Upper lobe of right lung (tissue), 1 donor: ENCODE measurements around the gene TMEM174. TPM values are rescaled to one million over a fixed set of nuclear protein-coding genes. Genes with fewer than 3 reads are reported as not detected.

Source experiments
- ATAC-seq: fragments of 200-7000 bp; cut with Tn5 transposase; one replicate; pipeline ENCODE4 v1.9.1; 2020; ENCODE audit warnings: mild to moderate bottlenecking, moderate library complexity
- DNase-seq: peaks from one replicate; pipeline ENCODE4 v3.0.0-alpha.2; 2020
- H3K27ac ChIP-seq: fragments of 200-600 bp; one replicate; pipeline ENCODE4 v1.8.0; 2022
- H3K27me3 ChIP-seq: fragments of 200-600 bp; one replicate; pipeline ENCODE4 v1.8.0; 2022; ENCODE audit warnings: mild to moderate bottlenecking
- H3K36me3 ChIP-seq: fragments of 200-600 bp; one replicate; pipeline ENCODE4 v1.8.0; 2022
- H3K4me1 ChIP-seq: fragments of 200-600 bp; one replicate; pipeline ENCODE4 v1.8.0; 2022
- H3K4me3 ChIP-seq: fragments of 200-600 bp; one replicate; pipeline ENCODE4 v1.8.0; 2022; ENCODE audit warnings: mild to moderate bottlenecking
- H3K9me3 ChIP-seq: fragments of 200-600 bp; one replicate; pipeline ENCODE4 v1.8.0; 2022
- intact Hi-C: fragments of 100-400 bp; cut with DNase I; formaldehyde crosslinking; loops from one replicate; pipeline ENCODE4 v1.11.0; 2022
- total RNA-seq: library from RNA; stranded (reverse); fragmentation: NEBNext Ultra II Directional; extraction: Animal tissue kit (Norgen Biotek cat#: 25700); gene quantifications from one replicate; pipeline ENCODE4 v1.2.1, GENCODE V29; 2021
- TF ChIP-seq, protein P1 (sequence below): fragments of 200-600 bp; IDR thresholded peaks from one replicate; pipeline ENCODE4 v1.8.0; 2022; ENCODE audit warnings: antibody characterized with exemption
- donor health status: DM: no; HTN: yes; CAD: no; lungs with severe emphysema.

The TMEM174 gene
- total RNA-seq, 1 donor from 2014 or later = not detected

DNA sequence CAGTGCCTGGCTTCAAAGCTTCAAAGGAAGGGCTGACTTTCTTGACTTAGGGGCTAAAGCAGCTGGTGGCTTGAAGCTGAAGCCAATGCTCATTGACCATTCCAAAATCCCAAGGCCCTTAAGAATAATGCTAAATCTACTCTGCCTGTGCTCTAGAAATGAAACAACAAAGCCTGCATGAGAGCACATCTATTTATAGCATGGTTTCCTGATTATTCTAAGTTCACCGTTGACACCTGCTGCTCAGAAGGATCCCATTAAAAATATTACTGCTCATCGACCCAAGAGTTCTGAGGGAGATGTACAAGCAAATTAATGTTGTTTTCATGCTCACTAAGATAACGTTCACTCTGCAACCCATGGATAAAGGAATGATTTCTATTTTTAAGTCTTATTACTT is 6.7 kb downstream of the TMEM174 start:
- intact Hi-C loops = no loop called here
- TF ChIP-seq, protein P1, sequence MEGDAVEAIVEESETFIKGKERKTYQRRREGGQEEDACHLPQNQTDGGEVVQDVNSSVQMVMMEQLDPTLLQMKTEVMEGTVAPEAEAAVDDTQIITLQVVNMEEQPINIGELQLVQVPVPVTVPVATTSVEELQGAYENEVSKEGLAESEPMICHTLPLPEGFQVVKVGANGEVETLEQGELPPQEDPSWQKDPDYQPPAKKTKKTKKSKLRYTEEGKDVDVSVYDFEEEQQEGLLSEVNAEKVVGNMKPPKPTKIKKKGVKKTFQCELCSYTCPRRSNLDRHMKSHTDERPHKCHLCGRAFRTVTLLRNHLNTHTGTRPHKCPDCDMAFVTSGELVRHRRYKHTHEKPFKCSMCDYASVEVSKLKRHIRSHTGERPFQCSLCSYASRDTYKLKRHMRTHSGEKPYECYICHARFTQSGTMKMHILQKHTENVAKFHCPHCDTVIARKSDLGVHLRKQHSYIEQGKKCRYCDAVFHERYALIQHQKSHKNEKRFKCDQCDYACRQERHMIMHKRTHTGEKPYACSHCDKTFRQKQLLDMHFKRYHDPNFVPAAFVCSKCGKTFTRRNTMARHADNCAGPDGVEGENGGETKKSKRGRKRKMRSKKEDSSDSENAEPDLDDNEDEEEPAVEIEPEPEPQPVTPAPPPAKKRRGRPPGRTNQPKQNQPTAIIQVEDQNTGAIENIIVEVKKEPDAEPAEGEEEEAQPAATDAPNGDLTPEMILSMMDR = no peak

DNA sequence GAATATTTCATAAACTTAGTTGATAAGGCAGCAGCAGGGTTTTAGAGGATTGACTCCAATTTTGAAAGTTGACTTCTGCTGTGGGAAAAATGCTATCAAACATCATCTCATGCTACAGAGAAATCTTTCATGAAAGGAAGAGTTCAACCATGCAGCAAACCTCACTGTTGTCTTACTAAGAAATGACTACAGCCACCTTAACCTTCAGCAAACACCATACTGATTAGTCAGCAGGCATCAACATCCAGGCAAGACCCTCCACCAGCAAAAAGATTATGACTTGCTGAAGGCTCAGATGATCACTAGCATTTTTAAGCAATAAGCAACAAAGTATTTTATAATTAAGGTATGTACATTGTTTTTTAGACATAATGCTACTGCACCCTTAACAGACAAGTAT is 7.6 kb downstream of the TMEM174 start:
- ATAC-seq (no peak), DNase-seq (no peak)
- TF ChIP-seq, protein P1 = no peak
- no peak overlapping the region for H3K4me3 ChIP-seq
- no peaks in the 10 kb centered on the region for H3K4me1 ChIP-seq
- no peaks in the 10 kb centered on the region for H3K9me3 ChIP-seq
- intact Hi-C loops = no loop called here
- peaks cover 21% of the 10 kb centered on the region for H3K27me3 ChIP-seq
- H3K27ac ChIP-seq = no peak overlapping the region
- no peaks in the 10 kb centered on the region for H3K36me3 ChIP-seq

More for the DNA sequence above, 6.7 kb downstream of the TMEM174 start:
- DNase-seq (no peak), ATAC-seq (no peak)
- no peaks in the 10 kb centered on the region for H3K4me1 ChIP-seq
- no peaks in the 10 kb centered on the region for H3K36me3 ChIP-seq
- H3K27ac ChIP-seq = no peak overlapping the region
- peaks cover 23% of the 10 kb centered on the region for H3K27me3 ChIP-seq
- H3K9me3 ChIP-seq = no peaks in the 10 kb centered on the region
- H3K4me3 ChIP-seq = no peak overlapping the region

DNA sequence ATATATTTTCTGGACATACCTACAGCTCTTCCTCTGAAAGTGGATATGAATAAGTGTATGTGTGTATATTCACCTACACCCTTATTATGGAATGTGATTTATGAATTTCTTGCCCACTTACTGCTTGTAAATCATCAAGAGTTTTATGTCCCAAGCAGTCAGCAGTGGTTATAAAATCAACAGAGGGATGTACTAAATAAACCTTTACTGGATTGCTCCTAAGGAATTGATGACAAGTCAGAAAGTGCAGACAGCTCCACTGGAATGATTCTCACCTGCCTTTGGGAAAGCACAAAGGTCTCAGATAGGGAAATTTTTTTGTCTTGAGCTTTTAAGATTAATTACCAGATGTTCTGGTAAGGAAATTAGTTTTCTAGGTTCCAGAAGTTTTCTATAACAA is 9.3 kb downstream of the TMEM174 start:
- Histone ChIP-seq H3K27ac (no peak overlapping the region), H3K4me1 (no peaks in the 10 kb centered on the region), H3K27me3 (peaks cover 21% of the 10 kb centered on the region), H3K4me3 (no peak overlapping the region), H3K36me3 (no peaks in the 10 kb centered on the region), H3K9me3 (no peaks in the 10 kb centered on the region)
- ATAC-seq (no peak), DNase-seq (no peak)
- intact Hi-C loops = no loop called here
- TF ChIP-seq, protein P1 = no peak

DNA sequence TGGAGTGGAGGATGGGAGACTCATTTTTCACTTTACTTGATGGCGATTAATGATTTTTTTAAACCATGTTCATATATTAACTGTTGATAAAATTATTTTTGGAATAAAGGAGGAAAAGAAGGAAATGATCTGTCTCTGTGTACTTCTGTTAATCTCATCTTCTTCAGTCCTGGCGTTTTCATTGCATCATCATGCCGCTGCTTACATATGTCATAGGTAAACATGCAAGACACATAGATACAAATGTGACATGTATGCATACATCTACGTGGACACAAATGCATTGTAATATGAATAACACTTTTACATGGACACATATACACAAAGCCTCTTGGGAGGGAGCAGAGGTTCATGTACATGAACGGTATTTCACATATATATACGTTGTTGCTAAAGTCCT is 10.0 kb downstream of the TMEM174 start:
- ATAC-seq = no peak
- intact Hi-C loops = no loop called here

DNA sequence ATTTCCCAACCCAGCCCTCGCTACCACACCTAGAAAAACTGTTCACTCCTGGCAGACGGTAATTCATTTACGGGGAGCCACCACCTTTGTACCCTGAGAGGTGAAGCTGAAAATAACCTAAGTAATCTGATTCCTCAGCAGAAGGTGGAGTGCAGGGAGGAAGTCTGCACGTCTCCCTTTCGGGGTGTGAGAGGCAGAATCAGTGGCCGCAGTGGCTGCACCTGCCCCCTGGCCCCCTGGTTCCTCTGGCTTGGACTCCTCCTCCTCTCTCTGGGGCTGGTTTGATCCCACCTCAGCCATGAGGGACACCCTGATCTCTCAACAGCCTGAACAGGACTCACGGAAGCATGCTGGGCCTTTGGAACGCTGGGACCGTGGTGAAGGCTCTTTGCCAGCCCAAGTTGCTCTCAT is 10.5 kb downstream of the TMEM174 start:
- no peak overlapping the region for H3K27ac ChIP-seq
- no peaks in the 10 kb centered on the region for H3K4me1 ChIP-seq
- H3K9me3 ChIP-seq = no peaks in the 10 kb centered on the region
- no peak overlapping the region for H3K4me3 ChIP-seq
- H3K27me3 ChIP-seq = peaks cover 21% of the 10 kb centered on the region
- no peaks in the 10 kb centered on the region for H3K36me3 ChIP-seq
- TF ChIP-seq, protein P1 = no peak
- intact Hi-C loops = no loop called here
- DNase-seq (no peak), ATAC-seq (no peak)

More for the DNA sequence above, 10.0 kb downstream of the TMEM174 start:
- Histone ChIP-seq H3K4me1 (no peaks in the 10 kb centered on the region), H3K4me3 (no peak overlapping the region), H3K27ac (no peak overlapping the region), H3K36me3 (no peaks in the 10 kb centered on the region), H3K9me3 (no peaks in the 10 kb centered on the region), H3K27me3 (peaks cover 21% of the 10 kb centered on the region)
- DNase-seq = no peak
- TF ChIP-seq, protein P1 = no peak

DNA sequence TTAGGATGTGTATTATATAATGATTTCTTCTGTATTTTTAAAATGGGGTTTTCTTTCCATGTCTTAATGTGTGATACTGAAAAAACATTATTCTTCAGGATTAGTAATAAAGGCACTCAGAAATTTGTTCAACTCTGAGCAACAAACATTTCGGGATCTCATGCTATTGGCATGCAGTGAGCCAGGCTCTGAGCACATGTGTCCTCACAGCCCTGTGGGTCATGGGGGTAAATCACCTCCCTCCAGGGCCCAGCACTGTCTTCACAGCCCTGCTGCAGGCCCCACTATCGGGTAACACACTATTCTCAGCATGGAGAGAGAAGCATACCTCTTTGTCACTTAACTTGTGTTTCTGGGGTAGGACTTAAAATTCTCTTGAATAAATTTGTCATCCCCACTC is 14.0 kb downstream of the TMEM174 start:
- TF ChIP-seq, protein P1 = no peak
- Histone ChIP-seq H3K9me3 (no peaks in the 10 kb centered on the region), H3K27me3 (peaks cover 20% of the 10 kb centered on the region), H3K4me1 (no peaks in the 10 kb centered on the region), H3K36me3 (no peaks in the 10 kb centered on the region), H3K4me3 (no peak overlapping the region), H3K27ac (no peak overlapping the region)
- DNase-seq (no peak), ATAC-seq (no peak)
- intact Hi-C loops = no loop called here
